CD14-positive monocyte (primary cell): ENCODE results near the gene FZD2. TPM values are rescaled to one million over a fixed set of nuclear protein-coding genes. Genes with fewer than 3 reads are reported as not detected.
A peak's percentile ranks its signal among the peaks of the same experiment; 100 is the strongest.

ENCODE experiments used
- DNase-seq, 3 donors: peaks; one replicate each; pipeline ENCODE4 v3.0.0-alpha.2; 2011 to 2022
- H2AFZ ChIP-seq: 2 replicates; pipeline ENCODE4 v1.6.0; 2012; ENCODE audit warnings: mild to moderate bottlenecking, low read depth, low read length, inconsistent platforms; ENCODE audit not compliant: insufficient read depth, poor library complexity, severe bottlenecking
- H3K27ac ChIP-seq, 2 donors: 1 replicate in 1 of 2; 2 replicates in 1 of 2; pipeline ENCODE4 v1.5.1; 2012 to 2013; ENCODE audit warnings: low read length in 2 of 2, control low read depth in 1 of 2, inconsistent platforms in 1 of 2, low read depth in 1 of 2, mild to moderate bottlenecking in 1 of 2
- H3K27me3 ChIP-seq, 2 donors: one replicate each; pipeline versions ENCODE4 v1.6.0 to v1.6.1; 2011 to 2013; ENCODE audit warnings: low read length in 2 of 2; ENCODE audit not compliant: control insufficient read depth in 2 of 2, insufficient read depth in 2 of 2
- H3K36me3 ChIP-seq, 2 donors: replicated peaks in 1 of 2; 1 replicate in 1 of 2; 2 replicates in 1 of 2; pipeline versions ENCODE4 v1.5.1 to v1.6.1; 2012 to 2013; ENCODE audit warnings: low read length in 2 of 2, control low read depth in 1 of 2, inconsistent platforms in 1 of 2, mild to moderate bottlenecking in 1 of 2; ENCODE audit not compliant: insufficient read depth in 2 of 2, control insufficient read depth in 1 of 2
- H3K4me1 ChIP-seq, 2 donors: 1 replicate in 1 of 2; 2 replicates in 1 of 2; pipeline versions ENCODE4 v1.5.1 to v1.6.1; 2012 to 2013; ENCODE audit warnings: low read length in 2 of 2, control low read depth in 1 of 2, inconsistent platforms in 1 of 2, mild to moderate bottlenecking in 1 of 2, moderate library complexity in 1 of 2; ENCODE audit not compliant: insufficient read depth in 2 of 2, control insufficient read depth in 1 of 2
- H3K4me2 ChIP-seq: replicated peaks from 2 replicates; pipeline ENCODE3; 2012; ENCODE audit warnings: low read length, moderate library complexity, mild to moderate bottlenecking; ENCODE audit not compliant: poor library complexity, severe bottlenecking; ENCODE audit errors: extremely low read depth
- H3K4me3 ChIP-seq, 3 experiments: fragments of 200-600 bp in 1 of 3; sonication (generic) in 1 of 3; replicated peaks in 1 of 3; 1 replicate in 2 of 3; 2 replicates in 1 of 3; pipeline ENCODE4 v1.5.1; 2011 to 2013; ENCODE audit warnings: low read length in 3 of 3, mild to moderate bottlenecking in 3 of 3, control low read depth in 2 of 3, low read depth in 2 of 3, inconsistent platforms in 1 of 3, moderate library complexity in 1 of 3
- H3K79me2 ChIP-seq: 2 replicates; pipeline ENCODE4 v1.6.0; 2012; ENCODE audit warnings: mild to moderate bottlenecking, control low read depth, inconsistent platforms, low read length, moderate library complexity; ENCODE audit not compliant: insufficient read depth
- H3K9ac ChIP-seq: 2 replicates; pipeline ENCODE4 v1.6.0; 2017; ENCODE audit warnings: low read length, mild to moderate bottlenecking; ENCODE audit not compliant: insufficient read depth, poor library complexity, severe bottlenecking
- H3K9me3 ChIP-seq, 2 donors: replicated peaks in 1 of 2; 1 replicate in 1 of 2; 2 replicates in 1 of 2; pipeline versions ENCODE4 v1.5.1 to v1.6.1; 2012 to 2013; ENCODE audit warnings: low read length in 2 of 2, control low read depth in 1 of 2; ENCODE audit not compliant: control insufficient read depth in 1 of 2, insufficient read depth in 1 of 2
- H4K20me1 ChIP-seq: 2 replicates; pipeline ENCODE4 v1.6.0; 2012; ENCODE audit warnings: mild to moderate bottlenecking, low read length, control low read depth, moderate library complexity; ENCODE audit not compliant: insufficient read depth
- H3K27ac Mint-ChIP-seq, 7 donors: one replicate each; pipeline ENCODE4 v1.8.0; 2020; ENCODE audit warnings: mild to moderate bottlenecking in 7 of 7, mixed read lengths in 7 of 7, moderate library complexity in 6 of 7, inconsistent platforms in 2 of 7
- H3K27me3 Mint-ChIP-seq, 3 donors: one replicate each; pipeline ENCODE4 v1.8.0; 2021 to 2022; ENCODE audit warnings: low read depth in 3 of 3, mild to moderate bottlenecking in 3 of 3, mixed read lengths in 3 of 3, moderate library complexity in 3 of 3, inconsistent platforms in 1 of 3
- H3K36me3 Mint-ChIP-seq, 2 donors: one replicate each; pipeline ENCODE4 v1.8.0; 2020; ENCODE audit warnings: mixed read lengths in 2 of 2, inconsistent platforms in 1 of 2, mild to moderate bottlenecking in 1 of 2
- H3K4me1 Mint-ChIP-seq: one replicate; pipeline ENCODE4 v1.8.0; 2020; ENCODE audit warnings: mild to moderate bottlenecking, mixed read lengths
- H3K4me3 Mint-ChIP-seq, 2 donors: one replicate each; pipeline ENCODE4 v1.8.0; 2020; ENCODE audit warnings: mild to moderate bottlenecking in 2 of 2, mixed read lengths in 2 of 2, moderate library complexity in 1 of 2
- H3K9me3 Mint-ChIP-seq, 7 donors: one replicate each; pipeline ENCODE4 v1.8.0; 2020 to 2022; ENCODE audit warnings: mixed read lengths in 7 of 7, mild to moderate bottlenecking in 6 of 7, moderate library complexity in 6 of 7, inconsistent platforms in 2 of 7
- CTCF ChIP-seq: fragments of 200-600 bp; IDR thresholded peaks from one replicate; pipeline ENCODE4 v1.8.0; 2022; ENCODE audit warnings: antibody characterized with exemption, mild to moderate bottlenecking
- WGBS: methylation state at CpG from one replicate; pipeline ENCODE4 v1.1.5; 2013; ENCODE audit warnings: missing lambda C conversion rate; ENCODE audit not compliant: insufficient coverage; 5-methylcytosine and 5-hydroxymethylcytosine counted together
- intact Hi-C, 2 donors: fragments of 100-400 bp; cut with micrococcal nuclease; formaldehyde crosslinking; loops; one replicate each; pipeline versions ENCODE4 v1.15.0 to v1.15.1; 2023
- polyA plus RNA-seq, 3 donors: library from polyadenylated mRNA; depleted of rRNA in 1 of 3; unstranded in 2 of 3; stranded (reverse) in 1 of 3; fragments of 300-500 nt in 2 of 3; fragments of >200 nt in 1 of 3; fragmentation: Illumina TruSeq in 2 of 3; gene quantifications; 1 replicate in 2 of 3; 2 replicates in 1 of 3; pipeline ENCODE4 v1.2.3, GENCODE V29; 2012 to 2021

FZD2 gene
- polyA plus RNA-seq, 3 donors: 3.1 to 7.2 (median 6.2) TPM

- DNase-seq: no peak
- H3K9ac ChIP-seq: no peak overlapping the region
- Mint-ChIP-seq H3K27me3 (peaks cover 30 to 46% (median 33%) of the 10 kb centered on the region in 3 donors), H3K27ac (no peak overlapping the region), H3K4me1 (peaks cover 48% of the 10 kb centered on the region), H3K36me3 (peaks cover 19 to 24% of the 10 kb centered on the region in 2 donors), H3K9me3 (peaks cover 7 to 26% (median 19%) of the 10 kb centered on the region in 7 donors), H3K4me3 (peak overlapping the region in 1 of 2 donors; percentile 6)
- H3K79me2 ChIP-seq: peaks cover 12% of the 10 kb centered on the region
- peaks cover 22% of the 10 kb centered on the region for H4K20me1 ChIP-seq
- no CpG with 5 or more reads among the region's 3 CpGs for WGBS
- H3K36me3 ChIP-seq: no peaks in the 10 kb centered on the region
- H3K4me2 ChIP-seq: no peak overlapping the region
- no peak overlapping the region for H2AFZ ChIP-seq
- H3K27ac ChIP-seq: no peak overlapping the region
- no peak overlapping the region for H3K4me3 ChIP-seq
- intact Hi-C loops: no loop called here
- H3K27me3 ChIP-seq: peaks cover 0 to 17% of the 10 kb centered on the region in 2 donors
- H3K9me3 ChIP-seq: peaks cover 16 to 19% of the 10 kb centered on the region in 2 donors
- TF ChIP-seq CTCF: no peak
- H3K4me1 ChIP-seq: peaks cover 23 to 32% of the 10 kb centered on the region in 2 donors
Observed at GRCh38 chr17:44561237-44561623, 3.9 kb downstream of the FZD2 start.

- Histone ChIP-seq H3K36me3 (no peaks in the 10 kb centered on the region), H4K20me1 (peaks cover 9% of the 10 kb centered on the region), H3K9ac (no peak overlapping the region), H3K79me2 (no peaks in the 10 kb centered on the region), H3K4me2 (no peak overlapping the region), H3K4me1 (peaks cover 9 to 13% of the 10 kb centered on the region in 2 donors), H3K27me3 (peaks cover 4 to 13% of the 10 kb centered on the region in 2 donors), H3K9me3 (peaks cover 16 to 21% of the 10 kb centered on the region in 2 donors), H3K27ac (no peak overlapping the region), H3K4me3 (no peak overlapping the region), H2AFZ (no peak overlapping the region)
- no peak for DNase-seq
- H3K36me3 Mint-ChIP-seq: peaks cover 12 to 20% of the 10 kb centered on the region in 2 donors
- peaks cover 16 to 30% (median 25%) of the 10 kb centered on the region in 7 donors for H3K9me3 Mint-ChIP-seq
- H3K4me1 Mint-ChIP-seq: peaks cover 34% of the 10 kb centered on the region
- H3K27me3 Mint-ChIP-seq: peaks cover 20 to 51% (median 28%) of the 10 kb centered on the region in 3 donors
- intact Hi-C loops: no loop called here
- H3K4me3 Mint-ChIP-seq: no peak overlapping the region
- 78% methylated on average over 3 of the region's 7 CpGs for WGBS
- H3K27ac Mint-ChIP-seq: no peak overlapping the region
- no peak for TF ChIP-seq CTCF
Observed at GRCh38 chr17:44564429-44564828, 7.1 kb downstream of the FZD2 start.
